Measurements from ENCODE around the gene CEP70.
A peak's percentile ranks its signal among the peaks of the same experiment; 100 is the strongest.
"Not testable (repeated sequence)": the region's sequence is repeated elsewhere in the genome, so short reads cannot be mapped to it uniquely, and the experiment has no call there.

The CEP70 gene
- 15.5 to 25.0 (median 17.1) reads per million in 4 experiments for total RNA-seq

- no peak for DNase-seq
Measured at GRCh38 chr3:138594150-138594934, at the start of gene CEP70. CEP70 (minus strand) TSS chr3:138594260; CDS start chr3:138572927, 21,333 bp downstream.

DNA sequence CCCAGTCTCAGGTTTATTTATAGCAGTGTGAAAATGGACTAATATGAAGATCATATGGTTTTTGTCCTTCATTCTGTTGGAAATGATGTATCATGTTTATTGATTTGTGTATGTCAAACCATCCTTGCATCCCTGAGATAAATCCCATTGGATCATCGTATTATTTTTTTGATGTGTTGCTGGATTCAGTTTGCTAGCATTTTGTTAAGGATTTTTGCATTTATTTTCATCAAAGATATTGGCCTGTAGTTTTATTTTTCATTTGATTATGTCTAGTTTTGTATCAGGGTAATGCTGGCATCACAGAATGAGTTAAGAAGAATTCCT lies 48.8 kb upstream of the CEP70 start:
- no peak for DNase-seq

DNA sequence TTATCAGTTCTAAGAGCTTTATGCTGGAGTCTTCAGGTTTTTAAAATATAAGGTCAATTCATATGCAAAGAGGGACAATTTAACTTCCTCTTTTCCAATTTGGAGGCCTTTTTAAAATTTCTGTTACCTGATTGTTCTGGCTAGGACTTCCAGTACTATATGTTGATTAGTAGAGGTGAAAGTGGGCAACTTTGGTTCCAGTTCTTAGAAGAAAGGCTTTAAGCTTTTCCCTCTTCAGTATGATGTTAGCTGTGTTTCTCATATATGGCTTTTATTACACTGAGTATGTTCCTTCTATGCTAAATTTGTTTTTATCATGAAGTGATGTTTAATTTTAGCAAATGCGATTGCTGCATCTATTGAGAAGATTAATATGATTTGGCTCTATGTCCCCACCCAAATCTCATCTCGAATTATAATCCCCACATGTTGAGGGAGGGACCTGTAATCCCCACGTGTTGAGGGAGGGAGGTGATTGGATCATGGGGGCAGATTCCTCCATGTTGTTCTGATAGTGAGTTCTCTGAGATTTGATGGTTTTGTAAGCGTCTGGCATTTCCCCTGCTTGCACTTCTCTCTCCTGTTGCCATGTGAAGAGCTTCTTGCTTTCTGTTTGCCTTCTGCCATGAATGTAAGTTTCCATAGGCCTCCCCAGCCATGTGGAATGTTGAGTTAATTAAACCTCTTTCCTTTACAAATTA lies 48.3 kb upstream of the CEP70 start:
- no peak for DNase-seq

DNA sequence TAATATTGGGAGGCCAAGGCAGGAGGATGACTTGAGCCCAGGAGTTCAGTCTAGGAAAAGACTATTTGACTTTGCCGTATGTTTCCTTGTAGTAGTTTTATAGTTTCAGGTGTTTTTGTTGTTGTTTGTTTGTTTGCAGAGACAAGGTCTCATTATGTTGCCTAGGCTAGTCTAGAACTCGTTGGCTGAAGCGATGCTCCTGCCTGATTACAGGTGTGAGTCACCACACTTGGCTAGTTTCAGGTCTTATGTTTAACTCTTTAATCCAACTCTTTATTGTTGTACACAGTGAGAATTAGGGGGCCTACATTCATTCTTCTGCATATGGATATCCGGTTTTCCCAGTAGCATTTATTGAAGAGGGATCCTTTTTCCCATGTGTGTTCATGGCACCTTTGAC lies 46.5 kb upstream of the CEP70 start:
- DNase-seq, result no peak

DNA sequence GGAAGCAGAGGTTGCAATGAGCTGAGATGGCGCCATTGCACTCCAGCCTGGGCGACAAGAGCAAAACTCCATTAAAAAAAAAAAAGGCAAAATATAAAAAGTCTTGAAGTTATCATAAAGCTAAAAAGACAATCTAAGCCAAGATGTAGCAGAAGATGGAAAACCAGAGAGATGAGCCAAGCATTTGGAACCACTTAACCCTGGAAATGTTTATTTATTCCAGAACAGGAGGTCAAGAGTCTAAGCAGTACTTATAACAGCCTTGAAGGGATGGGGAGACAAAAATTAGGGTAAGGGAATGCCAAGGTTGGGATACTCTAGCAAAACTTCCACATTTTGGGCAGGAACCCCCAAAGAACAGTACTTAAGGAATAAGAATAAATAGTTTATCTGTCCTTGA lies 44.6 kb upstream of the CEP70 start:
- DNase-seq, result no peak

- no peak for DNase-seq
Measured at GRCh38 chr3:138629526-138629925, 35.5 kb upstream of the CEP70 start.

GRCh38 chr3:138625707-138626365 lies 31.8 kb upstream of the CEP70 start:
- DNase-seq, result no peak

- DNase-seq, result no peak
Measured at GRCh38 chr3:138624518-138624917, 30.5 kb upstream of the CEP70 start.

DNA sequence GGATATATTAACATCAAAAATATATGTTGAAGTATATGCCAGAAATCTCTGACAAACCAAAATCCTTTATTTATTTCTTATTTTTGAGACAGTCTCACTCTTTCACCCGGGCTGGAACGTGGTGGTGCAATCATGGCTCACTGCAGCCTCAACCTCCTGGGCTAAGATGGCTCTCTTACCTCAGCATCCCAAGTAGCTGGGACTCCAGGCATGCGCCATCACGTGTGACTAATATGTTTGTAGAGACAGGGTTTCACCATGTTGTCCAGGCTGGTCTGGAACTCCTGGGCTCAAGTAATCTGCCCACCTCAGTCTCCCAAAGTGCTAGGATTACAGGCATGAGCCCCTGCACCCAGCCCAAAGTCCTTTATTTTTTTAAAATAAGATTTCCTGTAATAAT lies 26.4 kb upstream of the CEP70 start:
- DNase-seq, result no peak

DNA sequence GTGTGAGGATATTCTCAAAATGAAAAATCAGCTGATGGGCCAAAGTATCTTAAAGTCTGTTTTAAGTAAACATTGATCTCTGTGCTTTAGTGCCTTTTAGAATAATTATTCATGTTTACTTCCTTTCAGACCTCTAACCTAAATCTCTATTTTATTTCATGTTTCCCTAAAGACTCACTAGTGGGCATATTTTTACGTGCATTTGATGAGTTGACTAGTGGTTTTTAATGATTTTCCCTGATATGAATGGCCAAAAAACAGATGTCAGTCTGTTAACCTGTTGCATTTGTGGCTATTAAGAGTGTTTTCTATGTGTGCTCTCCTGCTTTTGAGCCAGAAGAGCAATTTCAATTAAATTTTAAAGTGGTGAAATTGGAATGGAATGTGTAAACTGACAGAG lies 21.4 kb upstream of the CEP70 start:
- DNase-seq, result no peak

DNA sequence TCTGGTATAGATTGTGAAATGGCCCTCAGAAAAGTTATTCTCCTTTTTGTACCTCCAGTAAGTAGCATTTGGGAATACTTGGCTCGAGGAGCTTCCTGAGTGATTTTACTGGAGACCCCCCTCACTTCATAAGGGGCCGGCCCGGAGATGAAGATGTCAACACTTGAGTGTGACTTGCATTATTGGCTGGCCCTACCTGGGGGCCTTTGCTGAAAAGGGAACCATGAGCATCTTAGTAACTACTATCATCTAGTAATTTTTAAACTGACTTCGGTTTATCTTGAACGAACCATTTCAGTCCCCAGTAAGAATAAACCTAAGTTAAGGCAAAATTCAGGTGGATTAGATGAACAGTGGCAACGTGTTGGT lies 15.8 kb upstream of the CEP70 start:
- DNase-seq, result no peak

DNA sequence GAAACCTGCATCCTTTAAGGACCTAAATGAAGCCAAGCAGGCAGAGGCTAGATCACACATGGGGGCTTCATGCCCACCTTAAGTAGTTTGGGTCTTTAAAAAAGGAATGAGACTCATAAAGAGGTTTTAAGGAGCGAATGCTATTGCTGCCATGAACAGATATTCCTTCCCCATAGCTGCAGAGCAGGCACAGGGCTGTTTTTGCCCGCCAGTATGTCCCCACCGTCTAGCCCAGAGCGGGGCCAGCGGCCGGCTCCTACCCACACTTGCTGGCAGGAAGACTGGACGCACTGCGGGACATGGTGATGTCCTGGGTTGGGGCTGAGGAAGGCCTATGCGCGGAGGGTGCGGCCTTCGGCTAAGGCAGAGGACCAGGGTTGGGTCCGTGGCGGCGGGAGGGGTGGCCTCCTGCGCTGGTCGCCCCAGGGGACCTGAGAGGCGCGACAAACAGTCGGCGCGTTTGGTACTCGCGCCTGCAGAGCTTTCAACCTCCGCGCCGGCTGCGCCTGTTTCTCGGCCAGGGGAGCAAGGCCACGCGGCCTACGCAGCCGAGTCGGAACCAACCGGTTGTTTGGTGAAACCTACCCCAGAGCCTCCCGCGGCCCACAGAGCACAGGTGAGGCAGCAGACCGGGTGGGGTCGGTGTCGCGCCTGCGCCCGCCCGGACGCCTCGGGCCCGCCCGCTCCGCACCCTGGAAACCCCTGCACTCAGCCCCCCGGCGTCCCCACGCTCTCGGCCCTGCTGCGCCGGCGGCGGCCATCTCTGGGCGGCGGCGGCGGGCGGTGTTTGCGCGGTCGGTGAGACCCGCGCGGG lies 14.5 kb upstream of the CEP70 start, which contains the start of gene FAIM:
Gene FAIM (plus strand): TSS at position 450 of the 814 bp plus-strand sequence. CDS start 10,956 bp downstream, outside the sequence.
- peak; percentile 49 for DNase-seq

- DNase-seq, result not testable (repeated sequence)
Measured at GRCh38 chr3:138604106-138604595, 10.1 kb upstream of the CEP70 start.

DNA sequence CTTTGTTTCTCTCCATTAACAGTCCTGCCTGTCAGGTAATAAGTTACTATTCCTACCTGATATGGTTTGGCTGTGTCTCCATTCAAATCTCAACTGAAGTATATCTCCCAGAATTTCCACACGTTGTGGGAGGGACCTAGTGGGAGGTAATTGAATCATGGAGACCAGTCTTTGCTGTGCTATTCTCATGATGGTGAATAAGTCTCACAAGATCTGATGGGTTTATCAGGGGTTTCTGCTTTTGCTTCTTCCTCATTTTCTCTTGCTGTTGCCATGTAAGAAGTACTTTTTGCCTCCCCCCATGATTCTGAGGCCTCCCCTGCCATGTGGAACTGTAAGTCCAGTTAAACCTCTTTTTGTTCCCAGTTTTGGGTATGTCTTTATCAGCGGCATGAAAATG lies 7.6 kb upstream of the CEP70 start:
- not testable (repeated sequence) for DNase-seq

DNA sequence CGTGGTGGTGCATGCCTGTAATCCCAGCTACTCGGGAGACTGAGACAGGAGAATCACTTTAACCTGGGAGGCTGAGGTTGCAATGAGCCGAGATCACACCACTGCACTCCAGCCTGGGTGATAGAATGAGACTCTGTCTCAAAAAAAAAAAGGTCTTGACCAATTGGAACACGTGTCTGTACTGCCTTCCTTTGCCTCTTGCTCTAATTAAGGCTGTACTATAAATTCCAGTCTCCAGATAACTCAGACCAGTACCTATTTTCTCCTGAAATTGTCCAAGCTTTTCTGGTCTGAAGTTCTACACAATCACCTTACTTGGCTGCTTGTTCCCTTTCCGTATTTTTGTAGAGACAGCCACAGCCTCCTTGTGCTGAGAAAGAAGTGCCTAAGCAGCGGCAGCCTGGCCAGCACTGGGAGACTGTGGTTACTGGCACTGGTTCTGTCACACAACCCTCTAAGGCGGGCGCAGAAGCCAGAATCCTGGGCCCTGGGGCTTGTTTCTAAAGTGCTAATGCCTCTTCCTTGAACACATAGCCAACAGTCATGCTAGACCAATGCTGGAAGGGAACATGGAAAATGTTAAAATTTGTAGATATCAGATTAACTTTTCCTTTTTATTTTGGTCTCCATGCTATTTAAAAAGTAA lies 6.2 kb upstream of the CEP70 start:
- DNase-seq, result no peak

DNA sequence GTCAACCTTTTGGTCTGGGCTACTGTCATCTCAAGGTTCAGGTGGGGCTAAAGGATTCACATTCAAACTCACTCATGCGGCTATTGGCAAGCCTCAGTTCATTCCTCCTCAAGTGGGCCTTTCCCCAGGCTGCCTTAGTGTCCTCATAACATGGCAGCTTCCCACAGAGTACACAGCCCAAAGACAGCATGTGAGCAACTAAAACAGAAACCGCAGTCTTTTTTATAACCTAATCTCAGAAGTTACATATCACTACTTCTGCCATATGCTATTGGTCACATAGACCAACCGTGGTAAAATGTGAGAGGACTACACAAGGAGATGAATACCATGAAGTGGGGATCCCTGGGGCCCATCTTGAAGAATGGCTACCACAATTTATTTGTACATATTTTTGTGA lies 4.5 kb upstream of the CEP70 start:
- DNase-seq, result no peak

GRCh38 chr3:138597186-138597976 lies 3.3 kb upstream of the CEP70 start:
- not testable (repeated sequence) for DNase-seq

DNA sequence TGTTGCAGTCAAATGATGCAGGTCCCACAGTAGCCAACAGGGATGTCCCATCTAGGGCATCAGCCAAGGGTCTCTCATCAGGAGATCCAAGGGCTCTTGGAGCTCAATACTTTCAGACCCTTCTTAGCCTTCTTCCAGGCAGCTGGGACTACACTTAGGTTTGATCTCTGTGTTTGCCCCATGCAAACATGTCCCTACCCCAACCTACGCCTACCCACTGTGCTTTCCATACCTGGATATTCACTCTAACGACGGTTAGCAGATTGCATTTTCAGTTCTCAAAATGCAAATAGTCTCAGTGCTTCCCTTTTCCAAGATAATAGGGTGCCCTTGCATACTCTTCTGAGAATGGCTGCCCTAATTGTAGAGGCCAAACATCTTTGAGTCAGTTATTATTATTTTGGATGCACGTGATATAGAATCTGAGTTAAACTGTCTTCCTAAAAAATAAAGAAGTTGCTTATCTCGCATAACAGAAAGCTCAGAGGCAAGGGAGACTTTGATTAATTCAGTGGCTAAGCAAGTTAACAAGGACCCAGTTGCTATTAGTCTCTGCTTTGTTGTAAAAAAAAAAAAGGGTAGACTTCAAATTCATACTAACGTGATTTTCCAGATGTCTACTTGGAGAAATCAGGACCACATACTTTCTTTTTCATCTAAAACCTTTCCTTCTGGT lies 1.0 kb upstream of the CEP70 start:
- no peak for DNase-seq

- no peak for DNase-seq
Measured at GRCh38 chr3:138593488-138594149, 441 bp downstream of the CEP70 start.

DNA sequence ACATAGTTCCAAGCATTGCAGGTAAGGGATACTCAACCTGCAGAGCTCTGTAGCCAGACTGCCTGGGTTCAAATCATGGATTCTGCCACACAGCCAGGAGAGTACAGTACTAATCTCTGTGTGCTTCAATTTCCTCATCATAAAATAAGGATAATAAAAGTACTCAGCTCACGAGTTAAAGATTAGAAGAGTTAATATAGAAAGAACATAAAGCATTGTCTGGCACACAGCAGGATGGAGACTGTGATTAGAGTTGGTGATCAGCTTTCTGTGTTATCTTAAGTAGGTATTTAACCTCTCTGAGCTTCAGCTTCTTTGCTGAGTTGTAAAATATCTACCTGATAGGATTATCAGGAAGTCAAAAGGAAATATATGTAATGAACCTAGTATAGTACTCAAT lies 2.7 kb downstream of the CEP70 start:
- DNase-seq, result no peak
